ENCODE results near the gene NUPR2. TPM values are rescaled to one million over a fixed set of nuclear protein-coding genes. Genes with fewer than 3 reads are reported as not detected.
A peak's percentile ranks its signal among the peaks of the same experiment; 100 is the strongest.

Gene NUPR2
- total and polyA plus RNA-seq, 2 of the 4 experiments (the other 2 are of a cell fraction), result not detected

- H3K79me1 ChIP-seq (ENCODE audit: low read depth in 1 of 2, low read length in 2 of 2), result 0 out of 4 replicates have a peak, but pooled peaks cover 0 to 3% of the 10 kb centered on the region in 2 experiments
- TF ChIP-seq, protein P1, sequence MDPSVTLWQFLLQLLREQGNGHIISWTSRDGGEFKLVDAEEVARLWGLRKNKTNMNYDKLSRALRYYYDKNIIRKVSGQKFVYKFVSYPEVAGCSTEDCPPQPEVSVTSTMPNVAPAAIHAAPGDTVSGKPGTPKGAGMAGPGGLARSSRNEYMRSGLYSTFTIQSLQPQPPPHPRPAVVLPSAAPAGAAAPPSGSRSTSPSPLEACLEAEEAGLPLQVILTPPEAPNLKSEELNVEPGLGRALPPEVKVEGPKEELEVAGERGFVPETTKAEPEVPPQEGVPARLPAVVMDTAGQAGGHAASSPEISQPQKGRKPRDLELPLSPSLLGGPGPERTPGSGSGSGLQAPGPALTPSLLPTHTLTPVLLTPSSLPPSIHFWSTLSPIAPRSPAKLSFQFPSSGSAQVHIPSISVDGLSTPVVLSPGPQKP (IDR thresholded peaks at IDR 0.05; ENCODE audit: borderline replicate concordance, low read depth, low read length), result no peak
- TF ChIP-seq, protein P2, sequence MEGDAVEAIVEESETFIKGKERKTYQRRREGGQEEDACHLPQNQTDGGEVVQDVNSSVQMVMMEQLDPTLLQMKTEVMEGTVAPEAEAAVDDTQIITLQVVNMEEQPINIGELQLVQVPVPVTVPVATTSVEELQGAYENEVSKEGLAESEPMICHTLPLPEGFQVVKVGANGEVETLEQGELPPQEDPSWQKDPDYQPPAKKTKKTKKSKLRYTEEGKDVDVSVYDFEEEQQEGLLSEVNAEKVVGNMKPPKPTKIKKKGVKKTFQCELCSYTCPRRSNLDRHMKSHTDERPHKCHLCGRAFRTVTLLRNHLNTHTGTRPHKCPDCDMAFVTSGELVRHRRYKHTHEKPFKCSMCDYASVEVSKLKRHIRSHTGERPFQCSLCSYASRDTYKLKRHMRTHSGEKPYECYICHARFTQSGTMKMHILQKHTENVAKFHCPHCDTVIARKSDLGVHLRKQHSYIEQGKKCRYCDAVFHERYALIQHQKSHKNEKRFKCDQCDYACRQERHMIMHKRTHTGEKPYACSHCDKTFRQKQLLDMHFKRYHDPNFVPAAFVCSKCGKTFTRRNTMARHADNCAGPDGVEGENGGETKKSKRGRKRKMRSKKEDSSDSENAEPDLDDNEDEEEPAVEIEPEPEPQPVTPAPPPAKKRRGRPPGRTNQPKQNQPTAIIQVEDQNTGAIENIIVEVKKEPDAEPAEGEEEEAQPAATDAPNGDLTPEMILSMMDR (conservative IDR thresholded peaks at IDR 0.05; ENCODE audit: low read depth, low read length), result peak; percentile 73
- no peak for TF ChIP-seq MAZ (IDR thresholded peaks at IDR 0.05; ENCODE audit: borderline replicate concordance, low read depth, low read length)
- TF ChIP-seq FOS (IDR thresholded peaks at IDR 0.05; ENCODE audit: low read depth, low read length), result no peak
- TF ChIP-seq, protein P3, sequence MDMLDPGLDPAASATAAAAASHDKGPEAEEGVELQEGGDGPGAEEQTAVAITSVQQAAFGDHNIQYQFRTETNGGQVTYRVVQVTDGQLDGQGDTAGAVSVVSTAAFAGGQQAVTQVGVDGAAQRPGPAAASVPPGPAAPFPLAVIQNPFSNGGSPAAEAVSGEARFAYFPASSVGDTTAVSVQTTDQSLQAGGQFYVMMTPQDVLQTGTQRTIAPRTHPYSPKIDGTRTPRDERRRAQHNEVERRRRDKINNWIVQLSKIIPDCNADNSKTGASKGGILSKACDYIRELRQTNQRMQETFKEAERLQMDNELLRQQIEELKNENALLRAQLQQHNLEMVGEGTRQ (IDR thresholded peaks at IDR 0.05; ENCODE audit: low read depth, low read length), result no peak
- TF ChIP-seq CEBPB (IDR thresholded peaks at IDR 0.05; ENCODE audit: low read depth, low read length), result no peak
- no peak for TF ChIP-seq BHLHE40 (IDR thresholded peaks at IDR 0.05; ENCODE audit: low read depth, low read length)
- TF ChIP-seq MXI1 (IDR thresholded peaks at IDR 0.05; ENCODE audit: borderline replicate concordance, low read depth, low read length), result no peak
- TF ChIP-seq RAD21 (IDR thresholded peaks at IDR 0.05; ENCODE audit: low read length), result peak; percentile 35
- TF ChIP-seq CHD1 (IDR thresholded peaks at IDR 0.05; ENCODE audit: low read depth, low read length), result no peak
- no peak for TF ChIP-seq RCOR1 (IDR thresholded peaks at IDR 0.05; ENCODE audit: insufficient replicate concordance, low read length)
- TF ChIP-seq RFX5 (IDR thresholded peaks at IDR 0.05; ENCODE audit: low read depth, low read length), result no peak
- TF ChIP-seq NFE2L2 (IDR thresholded peaks at IDR 0.05; ENCODE audit: low read depth, low read length), result no peak
- no peak for TF ChIP-seq POLR2A (IDR thresholded peaks at IDR 0.05; ENCODE audit: low read depth, low read length)
These were observed 36.6 kb downstream of the NUPR2 start for GRCh38 chr7:56079450-56080185.

More at GRCh38 chr7:56079450-56080185, 36.6 kb downstream of the NUPR2 start:
- peak overlapping the region; percentile 28 for H3K4ac ChIP-seq (ENCODE audit: low read depth, low read length)
- no peak overlapping the region for H3K56ac ChIP-seq (ENCODE audit: extremely low read depth, insufficient read depth, low read length)
- H3K27me3 ChIP-seq (ENCODE audit: control insufficient read depth, insufficient read depth, low read length), result no peaks in the 10 kb centered on the region
- H2AK9ac ChIP-seq (replicated peaks; ENCODE audit: low read depth, low read length, poor library complexity), result peak overlapping the region; percentile 68
- H3K4me2 ChIP-seq (ENCODE audit: low read depth, low read length), result peak overlapping the region; percentile 7; the same call in 1 of the 2 replicates
- peak; percentile 86 for ATAC-seq (ENCODE audit: low read depth)
- peak; percentile 71 for DNase-seq
- peak overlapping the region in 1 of 2 experiments; percentile 36; a peak in 1 of 4 replicates for H4K8ac ChIP-seq (ENCODE audit: low read depth in 2 of 2, low read length in 2 of 2)
- ChIA-PET POLR2A (ENCODE audit: unreplicated experiment) (no interaction called here), CTCF (interaction anchor here (0.5 to 1.9 kb wide), 7 partner anchors 9 to 189 kb away, joined by 3 to 8 read pairs (median 3); partner anchors contain the start of gene PHKG1)
- 0 out of 2 replicates have a peak, but pooled peaks cover 3% of the 10 kb centered on the region for H3K9me1 ChIP-seq (ENCODE audit: insufficient read depth, low read length)
- no CpG with 5 or more reads among the region's 12 CpGs for WGBS, 2 experiments (ENCODE audit: extremely low coverage in 2 of 2, insufficient read length in 1 of 2)
- H3K27ac ChIP-seq (ENCODE audit: insufficient read depth, low read length), result peak overlapping the region; percentile 54; the same call in 1 of the 2 replicates
- H4K20me1 ChIP-seq (ENCODE audit: insufficient read depth, low read length), result no peaks in the 10 kb centered on the region
- H4K91ac ChIP-seq (ENCODE audit: insufficient read depth, low read depth, low read length), result no peak overlapping the region
- H3K4me3 ChIP-seq (ENCODE audit: insufficient read depth, low read depth, low read length), result no peak overlapping the region
- H2BK20ac ChIP-seq (ENCODE audit: low read depth, low read length), result no peak overlapping the region
- no peak overlapping the region for H2BK15ac ChIP-seq (ENCODE audit: low read depth, low read length)
- H2AFZ ChIP-seq (replicated peaks; ENCODE audit: low read length, poor library complexity), result peak overlapping the region; percentile 79
- H2BK120ac ChIP-seq (ENCODE audit: low read depth, low read length), result no peak overlapping the region
- dilution Hi-C loops (cut with HindIII; ENCODE audit: low sequenced_read_pairs, unreplicated experiment) (no loop called here), intact Hi-C loops (cut with micrococcal nuclease) (no loop called here), in situ Hi-C loops (cut with MboI; ENCODE audit: low sequenced_read_pairs) (loop anchor here (10.0 to 25.0 kb wide), 3 partner anchors 435 to 1317 kb away; partner anchors contain the start of gene SEC61G)
- H3K4me1 ChIP-seq (ENCODE audit: control insufficient read depth, insufficient read depth, low read length), result peaks cover 10% of the 10 kb centered on the region
- peak overlapping the region; percentile 6; the same call in 1 of the 2 replicates for H3K9ac ChIP-seq (ENCODE audit: low read depth, low read length)
- no peaks in the 10 kb centered on the region for H3K9me3 ChIP-seq (ENCODE audit: control insufficient read depth, insufficient read depth, low read length)
- TSS peak; percentile 93 for BruUV-seq (replicated peaks)
- peak overlapping the region; percentile 22; the same call in 1 of the 2 replicates for H3K14ac ChIP-seq (replicated peaks; ENCODE audit: low read depth, low read length)
- H2AK5ac ChIP-seq (ENCODE audit: low read depth, low read length), result no peak overlapping the region
- no peak overlapping the region for H3K18ac ChIP-seq (ENCODE audit: low read depth, low read length)
- H2BK5ac ChIP-seq (ENCODE audit: low read depth, low read length, poor library complexity, severe bottlenecking), result no peak overlapping the region
- no peak overlapping the region; the same call in 1 of the 2 replicates for H4K5ac ChIP-seq (ENCODE audit: low read depth, low read length)
- peaks cover 21% of the 10 kb centered on the region; the same call in 1 of the 2 replicates for H3K36me3 ChIP-seq (ENCODE audit: control insufficient read depth, insufficient read depth, low read length)
- no peak overlapping the region; the same call in 1 of the 2 replicates for H3K23ac ChIP-seq (ENCODE audit: low read depth, low read length)

Data from IMR-90 (cell line).